HCT116 (cell line): ENCODE data around the gene ZNF496.
"Not testable (repeated sequence)": the region's sequence is repeated elsewhere in the genome, so short reads cannot be mapped to it uniquely, and the experiment has no call there.

Source experiments
- EGR1 ChIP-seq: IDR thresholded peaks from 2 replicates; pipeline ENCODE4 v1.6.1; 2012; ENCODE audit warnings: low read depth
- EZH2 ChIP-seq: fragments of 200-600 bp; sonication (generic); IDR thresholded peaks from 2 replicates; pipeline ENCODE4 v1.6.1; 2017; ENCODE audit warnings: antibody characterized with exemption, mixed run types
- EZH2phosphoT487 ChIP-seq: fragments of 200-600 bp; IDR thresholded peaks from 2 replicates; pipeline ENCODE4 v1.6.1; 2018; ENCODE audit warnings: antibody characterized with exemption, borderline replicate concordance
- JUND ChIP-seq: IDR thresholded peaks from 2 replicates; pipeline ENCODE4 v1.6.1; 2012
- POLR2A ChIP-seq: IDR thresholded peaks from 2 replicates; pipeline ENCODE4 v1.7.0; 2011; ENCODE audit warnings: borderline replicate concordance; ENCODE audit not compliant: insufficient read depth, insufficient read length; ENCODE audit errors: extremely low read depth
- POLR2AphosphoS5 ChIP-seq: IDR thresholded peaks from 2 replicates; pipeline ENCODE4 v1.6.1; 2011; ENCODE audit warnings: mild to moderate bottlenecking, low read depth, low read length, moderate library complexity
- SIN3A ChIP-seq: IDR thresholded peaks from 2 replicates; pipeline ENCODE4 v1.6.1; 2012; ENCODE audit warnings: low read depth
- TCF7L2 ChIP-seq: IDR thresholded peaks from 2 replicates; pipeline ENCODE4 v1.7.0; 2011; ENCODE audit warnings: borderline replicate concordance, inconsistent platforms; ENCODE audit not compliant: insufficient read depth, insufficient read length; ENCODE audit errors: extremely low read depth
- ZBTB33 ChIP-seq: IDR thresholded peaks from 2 replicates; pipeline ENCODE4 v1.6.1; 2011; ENCODE audit warnings: mild to moderate bottlenecking, low read length, moderate library complexity; ENCODE audit not compliant: insufficient replicate concordance; ENCODE audit errors: extremely low read depth
- ZNF274 ChIP-seq: fragments of 200-500 bp; sonication (Bioruptor generic); IDR thresholded peaks from 2 replicates; pipeline ENCODE4 v1.6.1; 2014; ENCODE audit warnings: mild to moderate bottlenecking, low read depth, low read length, inconsistent platforms
- TF ChIP-seq, protein P1 (sequence below), 3 experiments: fragments of 200-600 bp in 1 of 3; sonication (generic) in 1 of 3; IDR thresholded peaks in 2 of 3; conservative IDR thresholded peaks in 1 of 3; 2 replicates each; pipeline ENCODE4 v1.5.1; 2012 to 2017; ENCODE audit warnings: low read depth in 2 of 3, low read length in 2 of 3, antibody characterized with exemption in 1 of 3, borderline replicate concordance in 1 of 3, control low read depth in 1 of 3, mild to moderate bottlenecking in 1 of 3, mixed read lengths in 1 of 3, mixed run types in 1 of 3, moderate library complexity in 1 of 3; ENCODE audit not compliant: insufficient read depth in 1 of 3
- TF ChIP-seq, protein P2 (sequence below): IDR thresholded peaks from 2 replicates; pipeline ENCODE4 v1.6.1; 2012

- TF ChIP-seq, protein P1, sequence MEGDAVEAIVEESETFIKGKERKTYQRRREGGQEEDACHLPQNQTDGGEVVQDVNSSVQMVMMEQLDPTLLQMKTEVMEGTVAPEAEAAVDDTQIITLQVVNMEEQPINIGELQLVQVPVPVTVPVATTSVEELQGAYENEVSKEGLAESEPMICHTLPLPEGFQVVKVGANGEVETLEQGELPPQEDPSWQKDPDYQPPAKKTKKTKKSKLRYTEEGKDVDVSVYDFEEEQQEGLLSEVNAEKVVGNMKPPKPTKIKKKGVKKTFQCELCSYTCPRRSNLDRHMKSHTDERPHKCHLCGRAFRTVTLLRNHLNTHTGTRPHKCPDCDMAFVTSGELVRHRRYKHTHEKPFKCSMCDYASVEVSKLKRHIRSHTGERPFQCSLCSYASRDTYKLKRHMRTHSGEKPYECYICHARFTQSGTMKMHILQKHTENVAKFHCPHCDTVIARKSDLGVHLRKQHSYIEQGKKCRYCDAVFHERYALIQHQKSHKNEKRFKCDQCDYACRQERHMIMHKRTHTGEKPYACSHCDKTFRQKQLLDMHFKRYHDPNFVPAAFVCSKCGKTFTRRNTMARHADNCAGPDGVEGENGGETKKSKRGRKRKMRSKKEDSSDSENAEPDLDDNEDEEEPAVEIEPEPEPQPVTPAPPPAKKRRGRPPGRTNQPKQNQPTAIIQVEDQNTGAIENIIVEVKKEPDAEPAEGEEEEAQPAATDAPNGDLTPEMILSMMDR (IDR thresholded peaks at IDR 0.05 in 2 of 3, conservative IDR thresholded peaks at IDR 0.05 in 1 of 3; ENCODE audit: borderline replicate concordance in 1 of 3, insufficient read depth in 1 of 3, low read depth in 2 of 3, low read length in 2 of 3), result not testable (repeated sequence)
- TF ChIP-seq EZH2phosphoT487, EZH2, POLR2AphosphoS5, POLR2A, ZNF274, EGR1, TCF7L2, SIN3A, ZBTB33, JUND: not testable (repeated sequence)
- TF ChIP-seq, protein P2, sequence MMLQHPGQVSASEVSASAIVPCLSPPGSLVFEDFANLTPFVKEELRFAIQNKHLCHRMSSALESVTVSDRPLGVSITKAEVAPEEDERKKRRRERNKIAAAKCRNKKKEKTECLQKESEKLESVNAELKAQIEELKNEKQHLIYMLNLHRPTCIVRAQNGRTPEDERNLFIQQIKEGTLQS, result not testable (repeated sequence)
These were observed 46.0 kb upstream of the ZNF496 start for GRCh38 chr1:247377656-247378055.
